Measurements from ENCODE around the gene MACROH2A1. TPM values are rescaled to one million over a fixed set of nuclear protein-coding genes. Genes with fewer than 3 reads are reported as not detected.

Gene MACROH2A1
- polyA plus RNA-seq, 1 of the 3 experiments (the other 2 are of a cell fraction): 165 TPM

GRCh38 chr5:135445306-135445985 is 46.4 kb upstream of the MACROH2A1 start:
- Histone ChIP-seq H3K27ac (ENCODE audit: low read depth in 2 of 2, low read length in 1 of 2) (no peak overlapping the region), H3K27me3 (ENCODE audit: insufficient read depth) (peaks cover 6% of the 10 kb centered on the region; the same call in 1 of the 2 replicates), H3K79me2 (ENCODE audit: insufficient read depth) (no peaks in the 10 kb centered on the region), H3K36me3 (replicated peaks in 1 of 2; ENCODE audit: control insufficient read depth in 1 of 2, insufficient read depth in 2 of 2, low read length in 1 of 2) (no peaks in the 10 kb centered on the region), H3F3A (replicated peaks; ENCODE audit: insufficient read depth) (no peaks in the 10 kb centered on the region), H3K9me3 (no peaks in the 10 kb centered on the region), H3K4me2 (no peak overlapping the region), H3K4me1 (ENCODE audit: control insufficient read depth in 1 of 2, insufficient read depth in 2 of 2, low read depth in 1 of 2, low read length in 1 of 2) (peaks cover 0 to 8% of the 10 kb centered on the region in 2 experiments; a peak in 1 of 4 replicates), H3K9me2 (no peaks in the 10 kb centered on the region), H2AFZ (ENCODE audit: low read depth) (no peak overlapping the region), H3K9ac (no peak overlapping the region), H3K4me3 (ENCODE audit: low read depth in 2 of 2, low read length in 1 of 2) (no peak overlapping the region), H4K20me1 (ENCODE audit: insufficient read depth) (no peaks in the 10 kb centered on the region)
- 70% methylated on average over 7 of the region's 14 CpGs for WGBS (ENCODE audit: low lambda C conversion rate)
- CTCF ChIA-PET: interaction anchor here (0.9 to 5.5 kb wide), 6 partner anchors 11 to 116 kb away, joined by 3 to 50 read pairs (median 10); no protein-coding TSS in a partner anchor
- TF ChIP-seq JUND (IDR thresholded peaks at IDR 0.05) (no peak), FOSL2 (IDR thresholded peaks at IDR 0.05; ENCODE audit: borderline replicate concordance, low read depth) (no peak), SIN3A (IDR thresholded peaks at IDR 0.05; ENCODE audit: borderline replicate concordance, low read depth, low read length) (no peak), RFX5 (IDR thresholded peaks at IDR 0.05; ENCODE audit: low read length) (no peak), REST (IDR thresholded peaks at IDR 0.05; ENCODE audit: low read depth, low read length) (no peak), CHD2 (IDR thresholded peaks at IDR 0.05; ENCODE audit: low read length, partially characterized antibody) (no peak), NFIC (IDR thresholded peaks at IDR 0.05; ENCODE audit: borderline replicate concordance) (no peak), RCOR1 (IDR thresholded peaks at IDR 0.05; ENCODE audit: low read length) (no peak), PBX3 (IDR thresholded peaks at IDR 0.05) (no peak), EZH2phosphoT487 (IDR thresholded peaks at IDR 0.05; ENCODE audit: borderline replicate concordance, low read depth) (no peak), GATA2 (CRISPR knock-in tag; IDR thresholded peaks at IDR 0.05) (no peak)
- no peak for DNase-seq
- POLR2A ChIA-PET: no interaction called here

- Histone ChIP-seq H3K9me3 (no peaks in the 10 kb centered on the region), H3K4me2 (no peak overlapping the region), H3K79me2 (ENCODE audit: insufficient read depth) (no peaks in the 10 kb centered on the region), H4K20me1 (ENCODE audit: insufficient read depth) (no peaks in the 10 kb centered on the region), H3K4me1 (ENCODE audit: control insufficient read depth in 1 of 2, insufficient read depth in 2 of 2, low read depth in 1 of 2, low read length in 1 of 2) (peaks cover 0 to 10% of the 10 kb centered on the region in 2 experiments; a peak in 1 of 4 replicates), H3K27me3 (ENCODE audit: insufficient read depth) (peaks cover under 1% of the 10 kb centered on the region; the same call in 1 of the 2 replicates), H2AFZ (ENCODE audit: low read depth) (no peak overlapping the region), H3K9ac (no peak overlapping the region), H3K36me3 (replicated peaks in 1 of 2; ENCODE audit: control insufficient read depth in 1 of 2, insufficient read depth in 2 of 2, low read length in 1 of 2) (no peaks in the 10 kb centered on the region), H3K4me3 (ENCODE audit: low read depth in 2 of 2, low read length in 1 of 2) (no peak overlapping the region), H3F3A (replicated peaks; ENCODE audit: insufficient read depth) (no peaks in the 10 kb centered on the region), H3K27ac (ENCODE audit: low read depth in 2 of 2, low read length in 1 of 2) (no peak overlapping the region), H3K9me2 (no peaks in the 10 kb centered on the region)
- TF ChIP-seq SMC3 (IDR thresholded peaks at IDR 0.05; ENCODE audit: low read depth, low read length): no peak
- no peak for TF ChIP-seq USF1 (IDR thresholded peaks at IDR 0.05; ENCODE audit: borderline replicate concordance, low read depth)
- no peak for TF ChIP-seq ZBTB33 (IDR thresholded peaks at IDR 0.05; ENCODE audit: borderline replicate concordance, low read depth)
- no peak for TF ChIP-seq RXRA (IDR thresholded peaks at IDR 0.05; ENCODE audit: borderline replicate concordance, low read depth)
- TF ChIP-seq GABPA (IDR thresholded peaks at IDR 0.05; ENCODE audit: low read depth): no peak
- TF ChIP-seq YY1 (IDR thresholded peaks at IDR 0.05; ENCODE audit: low read depth): no peak
- DNase-seq: no peak
- ChIA-PET POLR2A (no interaction called here), CTCF (interaction anchor here (0.7 to 4.3 kb wide), 6 partner anchors 12 to 385 kb away, joined by 3 to 50 read pairs (median 3); no protein-coding TSS in a partner anchor)
- WGBS (ENCODE audit: low lambda C conversion rate): 82% methylated on average over 5 of the region's 6 CpGs
Observed at GRCh38 chr5:135444881-135445280, 45.9 kb upstream of the MACROH2A1 start.

All from SK-N-SH (cell line).